CD4-positive, alpha-beta T cell treated with Interleukin-1 beta for 1 hour (primary cell): Measurements from ENCODE around the gene PPP2R2C.

Source experiments
- DNase-seq, 2 donors: peaks; one replicate each; pipeline ENCODE4 v3.0.0-alpha.2; 2020 to 2022

Gene PPP2R2C

DNA sequence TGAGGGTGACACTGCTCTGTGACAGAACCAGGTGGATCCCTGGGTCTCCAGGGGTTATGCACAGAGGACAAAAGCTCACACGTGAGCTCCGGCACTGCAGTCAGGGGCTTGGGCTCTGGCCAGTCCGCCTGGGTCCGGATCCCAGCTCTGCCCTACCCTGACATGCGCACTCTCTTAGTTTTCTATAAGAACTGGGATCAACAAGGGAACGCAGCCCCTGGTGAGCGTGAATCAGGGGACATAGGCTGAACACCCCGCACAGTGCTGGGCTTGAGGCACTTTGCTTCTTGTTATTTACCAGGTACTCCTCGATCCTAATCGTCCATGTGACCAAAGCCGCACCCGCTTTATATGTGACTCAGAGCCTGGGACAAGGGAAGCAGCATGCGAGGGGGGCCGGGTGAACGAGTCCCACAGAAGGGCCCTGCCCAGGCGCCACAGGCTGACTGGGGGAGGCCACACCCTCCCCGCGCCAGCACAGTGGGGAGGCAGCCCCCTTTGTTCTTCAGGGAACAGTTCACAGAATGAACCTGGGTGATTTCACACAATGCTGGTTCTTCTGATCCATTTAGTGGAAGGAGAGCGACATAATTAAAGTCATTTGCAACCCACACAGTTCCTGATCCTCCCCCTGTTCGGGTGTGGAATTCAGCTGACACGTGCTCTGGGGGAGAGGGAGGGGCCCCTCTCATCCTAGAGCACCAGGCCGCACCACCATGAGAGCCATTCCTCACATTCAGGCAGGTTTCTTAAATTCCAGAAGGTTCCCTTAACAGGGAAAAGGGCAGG is 147.2 kb downstream of the PPP2R2C start:
- no peak for DNase-seq

DNA sequence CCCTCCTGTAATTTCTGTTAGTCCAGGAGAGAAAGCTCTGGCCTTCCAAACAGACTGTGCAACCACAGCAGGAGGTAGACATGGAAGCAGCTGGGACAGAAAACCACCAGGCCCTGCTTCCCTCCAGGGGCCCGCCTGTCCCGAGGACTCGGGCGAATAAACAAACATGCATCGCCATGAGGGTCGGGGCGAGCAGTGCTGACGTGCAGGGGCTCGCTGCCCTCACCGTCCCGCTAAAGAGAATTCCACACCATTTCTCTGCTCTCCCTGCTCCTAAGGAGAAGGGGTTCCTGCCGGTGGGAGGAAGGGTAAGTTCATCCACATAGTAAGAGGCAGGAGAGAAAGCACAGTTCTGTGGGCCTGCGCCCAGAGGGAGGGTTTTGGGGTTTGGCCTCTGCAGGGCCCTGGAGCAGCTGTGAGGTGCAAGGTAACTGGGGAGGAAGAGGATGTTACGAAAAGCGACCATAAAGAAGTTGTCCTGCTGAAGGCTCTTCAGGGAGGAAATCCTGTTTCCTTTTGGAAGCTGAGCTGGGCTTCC is 147.9 kb downstream of the PPP2R2C start:
- DNase-seq: no peak

GRCh38 chr4:6322761-6323566 is 149.4 kb downstream of the PPP2R2C start:
- no peak for DNase-seq

DNA sequence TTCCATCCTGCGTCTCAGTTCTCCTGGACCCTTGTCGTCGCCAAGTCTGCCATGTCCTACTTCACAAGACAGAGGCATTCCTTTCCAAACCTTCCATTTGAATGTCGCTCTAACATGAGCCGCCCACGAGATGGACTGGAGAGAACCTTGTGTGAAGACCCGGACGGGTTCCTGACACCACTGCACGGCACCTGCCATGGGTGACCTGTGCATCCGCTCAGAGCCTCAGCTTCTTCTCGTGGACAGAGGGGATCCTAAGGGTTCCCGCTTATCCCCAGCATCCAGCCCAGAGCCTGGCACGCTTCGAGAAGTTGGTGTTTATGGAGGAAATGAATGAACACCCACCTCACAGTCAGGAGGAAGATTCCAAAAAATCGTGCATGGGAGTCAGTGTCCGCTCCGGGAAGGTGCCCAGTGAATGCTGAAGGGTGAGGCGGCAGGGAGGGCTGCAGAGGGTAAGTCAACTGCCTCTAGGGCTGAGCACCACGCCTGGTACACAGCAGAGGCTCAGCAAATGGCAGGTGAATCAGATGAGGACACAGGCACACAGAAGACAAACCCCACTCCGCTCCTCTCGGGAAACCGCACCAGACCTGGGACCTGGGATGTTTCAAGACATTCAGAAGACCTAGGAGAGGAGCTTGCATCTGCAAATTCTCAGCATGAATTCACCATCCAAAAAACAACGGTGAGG is 150.2 kb downstream of the PPP2R2C start:
- DNase-seq: no peak

- DNase-seq: no peak
Measured at GRCh38 chr4:6321361-6321760, 151.1 kb downstream of the PPP2R2C start.

- DNase-seq: no peak
Measured at GRCh38 chr4:6320663-6321062, 151.8 kb downstream of the PPP2R2C start.

- DNase-seq: no peak
Measured at GRCh38 chr4:6319530-6320150, 152.8 kb downstream of the PPP2R2C start.

- no peak for DNase-seq
Measured at GRCh38 chr4:6318206-6318605, 154.2 kb downstream of the PPP2R2C start.

DNA sequence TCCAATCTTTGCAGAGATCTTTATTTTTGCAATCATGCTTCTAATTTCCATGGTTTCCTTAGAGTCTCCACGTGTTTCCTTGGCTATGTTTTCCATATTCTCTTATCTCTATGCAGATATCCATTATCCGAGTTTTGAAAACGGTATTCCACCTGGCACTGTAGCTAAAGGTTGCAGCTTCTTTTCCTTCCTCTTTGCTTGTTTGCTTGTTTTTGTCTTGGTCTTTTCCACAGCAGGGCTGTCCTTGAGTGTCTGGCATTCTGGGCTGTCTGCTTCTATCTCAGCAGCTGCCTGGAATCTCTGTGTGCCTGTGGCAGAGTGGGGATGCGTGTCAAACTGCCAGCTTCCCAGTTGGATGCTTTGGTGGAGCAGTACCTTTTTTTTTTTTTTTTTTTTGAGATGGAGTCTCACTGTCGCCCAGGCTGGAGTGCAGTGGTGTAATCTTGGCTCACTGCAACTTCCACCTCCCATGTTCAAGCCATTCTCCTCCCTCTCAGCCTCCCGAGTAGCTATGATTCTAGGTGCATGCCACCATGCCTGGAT is 155.9 kb downstream of the PPP2R2C start:
- DNase-seq: no peak

DNA sequence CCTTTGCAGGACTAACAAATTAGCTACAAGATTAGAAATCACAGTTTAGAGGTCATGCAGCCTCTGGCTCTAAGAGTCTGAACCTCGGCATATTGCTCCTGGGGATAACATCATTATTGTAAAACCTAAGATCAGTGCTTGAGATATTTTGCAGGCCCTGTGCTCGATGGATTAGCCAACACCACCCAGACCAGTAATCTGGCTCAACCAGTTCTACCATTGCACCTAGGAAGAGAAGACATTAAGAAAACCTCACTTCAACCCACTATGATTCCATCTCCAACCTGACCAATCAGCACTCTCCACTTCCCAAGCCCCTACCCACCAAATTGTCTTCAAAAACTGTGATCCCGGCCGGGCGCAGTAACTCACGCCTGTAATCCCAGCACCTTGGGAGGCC is 159.2 kb downstream of the PPP2R2C start:
- DNase-seq: no peak

DNA sequence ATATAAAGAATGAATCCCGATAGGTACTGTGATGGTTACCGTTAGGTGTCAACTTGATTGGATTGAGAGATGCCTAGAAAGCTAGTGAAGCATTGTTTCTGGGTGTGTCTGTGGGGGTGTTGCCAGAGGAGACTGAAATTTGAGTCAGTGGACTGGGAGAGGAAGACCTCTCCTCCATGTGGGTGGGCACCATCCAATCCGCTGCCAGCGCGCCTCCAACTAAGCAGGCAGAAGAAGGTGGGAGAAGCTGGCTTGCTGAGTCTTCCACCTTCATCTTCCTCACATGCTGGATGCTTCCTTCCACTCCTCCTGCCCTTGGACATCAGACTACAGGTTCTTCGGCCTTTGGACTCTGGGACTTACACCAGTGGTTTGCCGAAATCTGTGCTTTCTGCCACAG is 162.6 kb downstream of the PPP2R2C start:
- no peak for DNase-seq

- no peak for DNase-seq
Measured at GRCh38 chr4:6308899-6309643, 163.3 kb downstream of the PPP2R2C start.

GRCh38 chr4:6307891-6308290 is 164.5 kb downstream of the PPP2R2C start:
- DNase-seq: no peak

GRCh38 chr4:6307230-6307629 is 165.2 kb downstream of the PPP2R2C start:
- no peak for DNase-seq

- DNase-seq: no peak
Measured at GRCh38 chr4:6306299-6306698, 166.1 kb downstream of the PPP2R2C start.

GRCh38 chr4:6303943-6304342 is 168.5 kb downstream of the PPP2R2C start:
- DNase-seq: no peak

DNA sequence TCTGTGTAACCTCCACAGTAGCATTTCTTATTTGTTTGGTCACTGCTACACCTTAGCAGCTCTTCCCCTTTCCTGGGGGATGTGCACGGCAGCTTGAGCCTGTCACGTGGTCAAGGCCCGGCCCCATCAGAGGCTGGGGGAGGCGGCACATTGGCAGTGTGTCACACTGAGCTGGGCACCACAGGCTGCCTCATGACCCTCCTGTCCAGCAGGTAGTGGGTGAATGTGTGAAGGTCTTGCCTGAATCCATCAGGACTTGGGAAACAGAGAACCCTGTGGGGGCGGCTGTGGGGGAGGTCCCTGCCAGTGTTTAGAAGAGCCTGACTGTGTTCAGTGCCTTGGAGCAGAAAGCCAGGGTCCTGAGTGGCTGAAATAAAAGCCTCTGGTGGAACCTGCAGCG is 169.5 kb downstream of the PPP2R2C start:
- DNase-seq: no peak

- no peak for DNase-seq
Measured at GRCh38 chr4:6301732-6302442, 170.5 kb downstream of the PPP2R2C start.

DNA sequence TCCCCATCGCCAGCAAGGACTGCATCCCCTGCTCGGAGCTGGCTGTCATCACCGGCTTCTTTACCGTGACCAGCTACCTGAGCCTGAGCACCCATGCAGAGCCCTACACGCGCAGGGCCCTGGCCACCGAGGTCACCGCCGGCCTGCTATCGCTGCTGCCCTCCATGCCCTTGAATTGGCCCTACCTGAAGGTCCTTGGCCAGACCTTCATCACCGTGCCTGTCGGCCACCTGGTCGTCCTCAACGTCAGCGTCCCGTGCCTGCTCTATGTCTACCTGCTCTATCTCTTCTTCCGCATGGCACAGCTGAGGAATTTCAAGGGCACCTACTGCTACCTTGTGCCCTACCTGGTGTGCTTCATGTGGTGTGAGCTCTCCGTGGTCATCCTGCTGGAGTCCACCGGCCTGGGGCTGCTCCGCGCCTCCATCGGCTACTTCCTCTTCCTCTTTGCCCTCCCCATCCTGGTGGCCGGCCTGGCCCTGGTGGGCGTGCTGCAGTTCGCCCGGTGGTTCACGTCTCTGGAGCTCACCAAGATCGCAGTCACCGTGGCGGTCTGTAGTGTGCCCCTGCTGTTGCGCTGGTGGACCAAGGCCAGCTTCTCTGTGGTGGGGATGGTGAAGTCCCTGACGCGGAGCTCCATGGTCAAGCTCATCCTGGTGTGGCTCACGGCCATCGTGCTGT is 171.2 kb downstream of the PPP2R2C start:
- DNase-seq: no peak

DNA sequence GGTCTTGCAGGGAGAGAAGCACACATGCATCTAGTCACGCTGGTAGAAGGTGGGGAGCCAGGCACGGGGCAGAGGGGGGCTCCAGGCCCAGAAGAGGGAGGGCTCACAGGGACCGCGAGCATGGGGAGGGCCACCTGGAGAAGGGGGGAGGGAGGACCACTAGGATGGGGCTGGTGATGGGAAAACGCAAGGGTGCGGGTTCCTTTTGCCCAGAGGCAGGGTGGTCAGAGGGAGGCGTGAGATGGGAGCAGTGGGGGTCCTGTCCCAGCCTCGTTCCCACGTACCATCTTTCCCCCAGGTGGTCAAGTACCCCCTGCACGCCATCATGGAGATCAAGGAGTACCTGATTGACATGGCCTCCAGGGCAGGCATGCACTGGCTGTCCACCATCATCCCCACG is 172.1 kb downstream of the PPP2R2C start:
- DNase-seq: no peak

GRCh38 chr4:6299875-6300274 is 172.5 kb downstream of the PPP2R2C start:
- no peak for DNase-seq
